GM19099 (cell line): ENCODE results near the gene P2RY1.

Experiments used
- POLR2A ChIP-seq: IDR thresholded peaks from 3 replicates; pipeline ENCODE4 v1.6.1; 2011; ENCODE audit warnings: low read depth; ENCODE audit not compliant: insufficient read length; ENCODE audit errors: extremely low read depth

Gene P2RY1

GRCh38 chr3:152865668-152866245, 30.8 kb downstream of the P2RY1 start:
- TF ChIP-seq POLR2A, result no peak

- no peak for TF ChIP-seq POLR2A
Measured at GRCh38 chr3:152870027-152870426, 35.1 kb downstream of the P2RY1 start.

- TF ChIP-seq POLR2A, result no peak
Measured at GRCh38 chr3:152874896-152875749, 40.2 kb downstream of the P2RY1 start.

GRCh38 chr3:152879130-152879789, 44.3 kb downstream of the P2RY1 start:
- no peak for TF ChIP-seq POLR2A

- TF ChIP-seq POLR2A, result no peak
Measured at GRCh38 chr3:152879790-152880174, 44.9 kb downstream of the P2RY1 start.

GRCh38 chr3:152885076-152885475, 50.1 kb downstream of the P2RY1 start:
- TF ChIP-seq POLR2A, result no peak
